RWPE1 (cell line): ENCODE measurements around the gene IL21R.

Source experiments
- CTCF ChIA-PET: fragments of 350-600 bp; sonication (Branson Sonifier 250); formaldehyde crosslinking; extraction: SDS; loops from one replicate; lab custom pipeline; 2021; lab: Yijun Ruan, JAX
- POLR2A ChIA-PET: fragments of 400-600 bp; formaldehyde crosslinking; extraction: SDS; loops from one replicate; lab custom pipeline; 2020; ENCODE audit warnings: antibody characterized with exemption; ENCODE audit not compliant: low non-redundant PET; lab: Yijun Ruan, JAX
- DNase-seq: peaks from one replicate; pipeline ENCODE4 v3.0.0; 2012; ENCODE audit warnings: low spot score
- H3K27ac ChIP-seq: fragments of 450-650 bp; 2 replicates; pipeline ENCODE4 v1.5.1; 2017
- CTCF ChIP-seq: fragments of 450-650 bp; conservative IDR thresholded peaks from 2 replicates; pipeline ENCODE4 v1.5.1; 2017; ENCODE audit warnings: low read depth, mild to moderate bottlenecking

Gene IL21R

GRCh38 chr16:27361987-27362386, 40.0 kb upstream of the IL21R start:
- TF ChIP-seq CTCF = no peak
- no peak overlapping the region; the same call in 1 of the 2 replicates for H3K27ac ChIP-seq
- POLR2A ChIA-PET = no interaction called here
- CTCF ChIA-PET = interaction anchor here (1.1 kb wide), 1 partner anchor 12 kb away, joined by 5 read pairs; no protein-coding TSS in a partner anchor
- no peak for DNase-seq

GRCh38 chr16:27362570-27363245, 39.3 kb upstream of the IL21R start:
- no peak for DNase-seq
- ChIA-PET CTCF (interaction anchor here (0.6 kb wide), 1 partner anchor 95 kb away, joined by 3 read pairs; no protein-coding TSS in a partner anchor), POLR2A (no interaction called here)
- peak overlapping the region; percentile 38 for H3K27ac ChIP-seq
- no peak for TF ChIP-seq CTCF

GRCh38 chr16:27363246-27363632, 38.7 kb upstream of the IL21R start:
- ChIA-PET POLR2A (no interaction called here), CTCF (interaction anchor here (0.6 to 0.7 kb wide), 2 partner anchors 23 to 95 kb away, joined by 3 read pairs; no protein-coding TSS in a partner anchor)
- peak overlapping the region; percentile 38 for H3K27ac ChIP-seq
- no peak for DNase-seq
- no peak for TF ChIP-seq CTCF

- no peak for DNase-seq
- ChIA-PET CTCF (interaction anchor here (0.6 to 0.7 kb wide), 2 partner anchors 16 to 24 kb away, joined by 3 read pairs; no protein-coding TSS in a partner anchor), POLR2A (no interaction called here)
- no peak for TF ChIP-seq CTCF
- H3K27ac ChIP-seq = peak overlapping the region; percentile 38
Measured at GRCh38 chr16:27363797-27364196, 38.2 kb upstream of the IL21R start.

- DNase-seq = peak; percentile 57
- no peak for TF ChIP-seq CTCF
- peak overlapping the region; percentile 38 for H3K27ac ChIP-seq
- POLR2A ChIA-PET = no interaction called here
- CTCF ChIA-PET = no interaction called here
Measured at GRCh38 chr16:27364493-27365141, 37.4 kb upstream of the IL21R start.
